Epithelial cell of proximal tubule (primary cell): Measurements from ENCODE around the gene SIK3. TPM values are rescaled to one million over a fixed set of nuclear protein-coding genes. Genes with fewer than 3 reads are reported as not detected.

ENCODE experiments used
- DNase-seq: peaks from one replicate; pipeline ENCODE4 v3.0.0-alpha.2; 2011; ENCODE audit warnings: low read depth
- H3K4me3 ChIP-seq: 2 replicates; pipeline ENCODE4 v1.5.1; 2011; ENCODE audit warnings: low read depth, mild to moderate bottlenecking, low read length
- total RNA-seq: library from RNA; depleted of rRNA; stranded (reverse); fragments of >200 nt; gene quantifications from 2 replicates; pipeline ENCODE4 v1.2.3, GENCODE V29; 2015
- TF ChIP-seq, protein P1 (sequence below): conservative IDR thresholded peaks from 2 replicates; pipeline ENCODE4 v1.5.1; 2012; ENCODE audit warnings: low read depth, mild to moderate bottlenecking, low read length

The SIK3 gene
- total RNA-seq, 1 donor from 2014 or later, result 17.6 TPM

DNA sequence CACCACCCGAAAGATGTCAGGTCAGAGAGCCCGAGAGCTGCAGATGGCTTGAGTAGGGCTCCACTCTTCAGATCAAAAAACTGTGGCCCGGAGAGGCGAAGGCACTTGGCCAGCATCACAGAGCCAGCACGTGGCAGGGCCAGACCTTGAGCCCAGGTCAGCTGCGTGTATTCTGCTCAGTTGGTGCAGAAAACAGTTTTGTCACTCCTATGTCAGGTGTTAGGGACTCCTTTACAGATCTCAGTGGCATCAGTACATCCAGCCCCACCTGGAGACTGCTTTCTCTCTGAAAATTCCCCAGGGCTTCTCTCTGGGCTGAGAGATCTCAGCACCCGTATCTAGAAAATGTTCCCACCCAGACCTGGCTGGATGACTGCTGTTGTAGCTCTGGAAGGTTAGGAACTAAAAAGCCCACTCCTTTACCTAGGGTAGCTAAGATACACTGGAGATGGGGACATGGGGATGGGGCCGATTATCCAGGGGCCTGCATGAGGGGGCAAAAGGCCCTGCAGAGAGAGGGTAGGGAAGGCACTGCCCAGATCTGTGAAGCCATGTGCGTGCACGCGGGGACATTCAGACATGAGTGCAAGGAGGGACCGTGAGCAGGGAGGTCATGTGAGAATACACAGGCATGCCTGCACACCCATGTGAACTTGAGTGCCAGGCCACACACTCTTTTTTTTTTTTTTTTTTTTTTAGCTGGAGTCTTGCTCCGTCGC lies 264.3 kb downstream of the SIK3 start:
- DNase-seq, result no peak
- H3K4me3 ChIP-seq, result no peak overlapping the region
- TF ChIP-seq, protein P1, sequence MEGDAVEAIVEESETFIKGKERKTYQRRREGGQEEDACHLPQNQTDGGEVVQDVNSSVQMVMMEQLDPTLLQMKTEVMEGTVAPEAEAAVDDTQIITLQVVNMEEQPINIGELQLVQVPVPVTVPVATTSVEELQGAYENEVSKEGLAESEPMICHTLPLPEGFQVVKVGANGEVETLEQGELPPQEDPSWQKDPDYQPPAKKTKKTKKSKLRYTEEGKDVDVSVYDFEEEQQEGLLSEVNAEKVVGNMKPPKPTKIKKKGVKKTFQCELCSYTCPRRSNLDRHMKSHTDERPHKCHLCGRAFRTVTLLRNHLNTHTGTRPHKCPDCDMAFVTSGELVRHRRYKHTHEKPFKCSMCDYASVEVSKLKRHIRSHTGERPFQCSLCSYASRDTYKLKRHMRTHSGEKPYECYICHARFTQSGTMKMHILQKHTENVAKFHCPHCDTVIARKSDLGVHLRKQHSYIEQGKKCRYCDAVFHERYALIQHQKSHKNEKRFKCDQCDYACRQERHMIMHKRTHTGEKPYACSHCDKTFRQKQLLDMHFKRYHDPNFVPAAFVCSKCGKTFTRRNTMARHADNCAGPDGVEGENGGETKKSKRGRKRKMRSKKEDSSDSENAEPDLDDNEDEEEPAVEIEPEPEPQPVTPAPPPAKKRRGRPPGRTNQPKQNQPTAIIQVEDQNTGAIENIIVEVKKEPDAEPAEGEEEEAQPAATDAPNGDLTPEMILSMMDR, result no peak

DNA sequence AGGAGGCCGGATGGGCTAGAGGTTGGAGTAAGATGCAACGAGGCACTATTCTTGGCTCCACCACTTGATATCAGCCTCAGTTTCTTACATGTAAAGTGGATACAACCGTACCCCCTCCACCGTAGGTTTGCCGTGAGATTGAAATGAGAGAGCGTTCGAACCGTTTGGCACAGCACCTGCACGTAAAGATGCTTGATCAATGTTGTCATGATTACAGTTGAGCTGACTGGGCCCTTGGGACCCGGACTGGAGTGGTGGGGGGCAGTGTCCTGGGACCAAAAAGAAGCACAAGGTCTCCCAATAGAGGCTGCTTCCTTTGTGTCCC lies 264.8 kb downstream of the SIK3 start:
- TF ChIP-seq, protein P1, result no peak
- no peak for DNase-seq
- H3K4me3 ChIP-seq, result no peak overlapping the region

DNA sequence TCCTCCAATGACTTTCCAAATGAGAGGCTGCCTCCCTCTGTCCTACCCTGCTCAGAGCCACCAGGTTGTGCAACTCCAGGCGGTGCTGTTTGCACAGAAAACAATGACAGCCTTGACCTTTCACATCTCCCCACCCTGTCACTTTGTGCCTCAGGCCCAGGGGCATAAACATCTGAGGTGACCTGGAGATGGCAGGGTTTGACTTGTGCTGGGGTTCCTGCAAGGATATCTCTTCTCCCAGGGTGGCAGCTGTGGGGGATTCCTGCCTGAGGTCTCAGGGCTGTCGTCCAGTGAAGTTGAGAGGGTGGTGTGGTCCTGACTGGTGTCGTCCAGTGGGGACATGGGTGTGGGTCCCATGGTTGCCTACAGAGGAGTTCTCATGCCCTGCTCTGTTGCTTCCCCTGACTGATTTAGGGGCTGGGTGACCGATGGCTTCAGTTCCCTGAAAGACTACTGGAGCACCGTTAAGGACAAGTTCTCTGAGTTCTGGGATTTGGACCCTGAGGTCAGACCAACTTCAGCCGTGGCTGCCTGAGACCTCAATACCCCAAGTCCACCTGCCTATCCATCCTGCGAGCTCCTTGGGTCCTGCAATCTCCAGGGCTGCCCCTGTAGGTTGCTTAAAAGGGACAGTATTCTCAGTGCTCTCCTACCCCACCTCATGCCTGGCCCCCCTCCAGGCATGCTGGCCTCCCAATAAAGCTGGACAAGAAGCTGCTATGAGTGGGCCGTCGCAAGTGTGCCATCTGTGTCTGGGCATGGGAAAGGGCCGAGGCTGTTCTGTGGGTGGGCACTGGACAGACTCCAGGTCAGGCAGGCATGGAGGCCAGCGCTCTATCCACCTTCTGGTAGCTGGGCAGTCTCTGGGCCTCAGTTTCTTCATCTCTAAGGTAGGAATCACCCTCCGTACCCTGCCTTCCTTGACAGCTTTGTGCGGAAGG lies 265.6 kb downstream of the SIK3 start:
- TF ChIP-seq, protein P1, result no peak
- H3K4me3 ChIP-seq, result no peak overlapping the region
- DNase-seq, result no peak

DNA sequence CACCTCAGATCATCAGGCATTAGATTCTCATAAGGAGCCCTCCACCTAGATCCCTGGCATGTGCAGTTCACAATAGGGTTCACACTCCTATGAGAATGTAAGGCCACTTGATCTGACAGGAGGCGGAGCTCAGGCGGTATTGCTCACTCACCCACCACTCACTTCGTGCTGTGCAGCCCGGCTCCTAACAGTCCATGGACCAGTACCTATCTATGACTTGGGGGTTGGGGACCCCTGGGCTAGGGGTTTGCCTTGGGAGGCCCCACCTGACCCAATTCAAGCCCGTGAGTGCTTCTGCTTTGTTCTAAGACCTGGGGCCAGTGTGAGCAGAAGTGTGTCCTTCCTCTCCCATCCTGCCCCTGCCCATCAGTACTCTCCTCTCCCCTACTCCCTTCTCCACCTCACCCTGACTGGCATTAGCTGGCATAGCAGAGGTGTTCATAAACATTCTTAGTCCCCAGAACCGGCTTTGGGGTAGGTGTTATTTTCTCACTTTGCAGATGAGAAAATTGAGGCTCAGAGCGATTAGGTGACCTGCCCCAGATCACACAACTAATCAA lies 266.4 kb downstream of the SIK3 start:
- H3K4me3 ChIP-seq, result no peak overlapping the region
- TF ChIP-seq, protein P1, result no peak
- DNase-seq, result no peak

DNA sequence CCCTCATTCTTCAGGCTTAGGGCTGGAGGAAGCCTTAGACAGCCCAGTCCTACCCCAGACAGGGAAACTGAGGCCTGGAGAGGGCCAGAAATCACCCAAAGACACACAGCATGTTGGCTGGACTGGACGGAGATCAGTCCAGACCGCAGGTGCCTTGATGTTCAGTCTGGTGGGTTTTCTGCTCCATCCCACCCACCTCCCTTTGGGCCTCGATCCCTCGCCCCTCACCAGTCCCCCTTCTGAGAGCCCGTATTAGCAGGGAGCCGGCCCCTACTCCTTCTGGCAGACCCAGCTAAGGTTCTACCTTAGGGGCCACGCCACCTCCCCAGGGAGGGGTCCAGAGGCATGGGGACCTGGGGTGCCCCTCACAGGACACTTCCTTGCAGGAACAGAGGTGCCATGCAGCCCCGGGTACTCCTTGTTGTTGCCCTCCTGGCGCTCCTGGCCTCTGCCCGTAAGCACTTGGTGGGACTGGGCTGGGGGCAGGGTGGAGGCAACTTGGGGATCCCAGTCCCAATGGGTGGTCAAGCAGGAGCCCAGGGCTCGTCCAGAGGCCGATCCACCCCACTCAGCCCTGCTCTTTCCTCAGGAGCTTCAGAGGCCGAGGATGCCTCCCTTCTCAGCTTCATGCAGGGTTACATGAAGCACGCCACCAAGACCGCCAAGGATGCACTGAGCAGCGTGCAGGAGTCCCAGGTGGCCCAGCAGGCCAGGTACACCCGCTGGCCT lies 267.9 kb downstream of the SIK3 start:
- DNase-seq, result no peak
- H3K4me3 ChIP-seq, result no peak overlapping the region
- TF ChIP-seq, protein P1, result no peak

DNA sequence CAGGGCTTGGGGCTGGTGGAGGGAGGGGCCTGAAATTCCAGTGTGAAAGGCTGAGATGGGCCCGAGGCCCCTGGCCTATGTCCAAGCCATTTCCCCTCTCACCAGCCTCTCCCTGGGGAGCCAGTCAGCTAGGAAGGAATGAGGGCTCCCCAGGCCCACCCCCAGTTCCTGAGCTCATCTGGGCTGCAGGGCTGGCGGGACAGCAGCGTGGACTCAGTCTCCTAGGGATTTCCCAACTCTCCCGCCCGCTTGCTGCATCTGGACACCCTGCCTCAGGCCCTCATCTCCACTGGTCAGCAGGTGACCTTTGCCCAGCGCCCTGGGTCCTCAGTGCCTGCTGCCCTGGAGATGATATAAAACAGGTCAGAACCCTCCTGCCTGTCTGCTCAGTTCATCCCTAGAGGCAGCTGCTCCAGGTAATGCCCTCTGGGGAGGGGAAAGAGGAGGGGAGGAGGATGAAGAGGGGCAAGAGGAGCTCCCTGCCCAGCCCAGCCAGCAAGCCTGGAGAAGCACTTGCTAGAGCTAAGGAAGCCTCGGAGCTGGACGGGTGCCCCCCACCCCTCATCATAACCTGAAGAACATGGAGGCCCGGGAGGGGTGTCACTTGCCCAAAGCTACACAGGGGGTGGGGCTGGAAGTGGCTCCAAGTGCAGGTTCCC lies 268.6 kb downstream of the SIK3 start, which contains the start of gene APOC3:
Gene APOC3, plus strand, starts transcription at position 383 of the 659 bp plus-strand sequence. CDS start 676 bp downstream, outside the sequence.
- TF ChIP-seq, protein P1, result no peak

More for the DNA sequence above, 268.6 kb downstream of the SIK3 start, which contains the start of gene APOC3:
- H3K4me3 ChIP-seq, result no peak within 1 kb of the TSS
- DNase-seq, result no peak
